Stimulated activated effector memory CD8-positive, alpha-beta T cell treated with anti-CD3 and anti-CD28 coated beads, Interleukin-12 subunit alpha, Interleukin-12 subunit beta, amount 100 ng/mL, for 72 hours (primary cell): ENCODE results near the gene ARMC6.
"Not testable (repeated sequence)": the region's sequence is repeated elsewhere in the genome, so short reads cannot be mapped to it uniquely, and the experiment has no call there.

Experiments used
- ATAC-seq: fragments of 150-1000 bp; cut with Tn5 transposase; 2 replicates; pipeline ENCODE4 v1.10.0; 2021
- DNase-seq, 2 donors: peaks; one replicate each; pipeline ENCODE4 v3.0.0; 2021 to 2022; ENCODE audit warnings: low spot score in 2 of 2
- H3K27ac Mint-ChIP-seq: one replicate; pipeline ENCODE4 v1.8.0; 2022; ENCODE audit warnings: mild to moderate bottlenecking, mixed read lengths
- H3K36me3 Mint-ChIP-seq: one replicate; pipeline ENCODE4 v1.8.0; 2022; ENCODE audit warnings: mild to moderate bottlenecking, mixed read lengths
- H3K4me1 Mint-ChIP-seq: one replicate; pipeline ENCODE4 v1.8.0; 2022; ENCODE audit warnings: mixed read lengths
- H3K4me3 Mint-ChIP-seq: one replicate; pipeline ENCODE4 v1.8.0; 2022; ENCODE audit warnings: mild to moderate bottlenecking, mixed read lengths
- H3K9me3 Mint-ChIP-seq: one replicate; pipeline ENCODE4 v1.8.0; 2022; ENCODE audit warnings: mixed read lengths

The ARMC6 gene

DNA sequence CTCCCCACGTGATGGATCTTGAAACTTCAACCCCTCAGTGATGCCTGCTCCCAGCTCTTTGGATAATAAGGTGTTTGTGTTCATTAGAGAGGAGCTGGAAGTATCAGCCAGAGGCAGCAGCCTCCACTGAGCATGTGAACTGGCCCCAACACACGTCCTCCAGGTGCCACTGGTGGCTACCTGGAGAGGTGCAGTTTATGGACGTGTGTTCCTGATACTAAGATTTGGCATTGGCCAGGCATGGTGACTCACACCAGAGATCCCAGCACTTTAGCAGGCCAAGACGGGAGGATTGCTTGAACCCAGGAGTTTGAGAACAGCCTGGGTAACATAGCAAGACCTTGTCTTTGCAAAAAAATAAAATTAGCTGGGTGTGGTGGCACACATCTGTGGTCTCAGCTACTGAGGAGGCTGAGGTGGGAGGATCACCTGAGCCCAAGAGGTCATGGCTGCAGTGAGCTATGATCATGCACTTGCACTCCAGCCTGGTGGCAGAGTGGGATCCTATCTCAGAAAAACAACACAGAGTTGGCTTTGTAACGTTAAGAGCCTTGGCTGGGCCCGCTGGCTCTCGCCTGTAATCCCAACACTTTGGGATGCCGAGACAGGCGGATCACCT, 64.8 kb downstream of the ARMC6 start:
- DNase-seq (no peak), ATAC-seq (no peak)
- no peaks in the 10 kb centered on the region for H3K9me3 Mint-ChIP-seq
- H3K4me1 Mint-ChIP-seq: peaks cover 12% of the 10 kb centered on the region
- H3K36me3 Mint-ChIP-seq: peaks cover 23% of the 10 kb centered on the region
- H3K27ac Mint-ChIP-seq: no peak overlapping the region
- no peak overlapping the region for H3K4me3 Mint-ChIP-seq

DNA sequence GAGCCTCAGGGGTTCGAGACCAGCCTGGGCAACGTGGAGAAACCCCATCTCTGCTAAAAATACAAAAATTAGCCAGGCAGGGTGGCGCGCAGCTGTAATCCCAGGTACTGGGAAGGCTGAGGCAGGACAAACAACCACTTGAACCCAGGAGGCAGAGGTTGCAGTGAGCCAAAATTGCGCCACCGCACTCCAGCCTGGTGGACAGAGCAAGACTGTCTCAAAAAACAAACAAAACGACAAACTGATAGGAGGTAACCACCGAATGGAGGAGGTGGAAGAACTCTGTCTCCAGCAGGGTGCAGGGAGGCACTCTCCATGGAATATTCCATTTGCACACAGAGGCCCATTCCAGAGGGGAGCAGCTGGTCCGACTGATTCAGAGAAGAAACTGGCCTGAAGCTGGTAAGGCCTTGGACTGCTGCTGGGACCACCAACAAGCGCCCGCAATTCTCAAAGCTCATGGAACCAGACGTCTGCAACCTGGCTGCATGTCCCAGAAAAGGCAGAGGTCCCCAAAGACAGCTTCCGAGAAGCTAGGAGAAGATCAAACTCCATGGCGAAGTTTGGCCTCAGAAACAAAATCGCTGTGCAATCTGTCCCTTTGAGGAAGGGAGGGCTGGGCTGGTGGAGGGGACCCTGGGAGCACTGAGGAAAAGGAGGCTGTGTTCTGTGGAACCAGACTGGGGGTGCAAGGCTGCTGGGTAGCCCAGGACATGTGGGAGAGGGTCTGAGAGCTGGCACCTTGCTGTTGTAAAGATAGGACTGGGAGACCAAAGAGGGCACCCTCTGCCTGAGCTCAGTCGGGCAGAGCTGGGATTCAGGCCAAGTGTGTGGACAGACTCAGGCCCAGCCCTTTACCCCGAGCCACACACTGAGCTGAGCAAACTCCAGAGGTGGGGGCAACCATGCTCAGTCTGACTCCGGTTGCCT, 65.6 kb downstream of the ARMC6 start:
- ATAC-seq (no peak), DNase-seq (no peak)
- Mint-ChIP-seq H3K27ac (no peak overlapping the region), H3K36me3 (peaks cover 23% of the 10 kb centered on the region), H3K9me3 (no peaks in the 10 kb centered on the region), H3K4me3 (no peak overlapping the region), H3K4me1 (peaks cover 12% of the 10 kb centered on the region)

DNA sequence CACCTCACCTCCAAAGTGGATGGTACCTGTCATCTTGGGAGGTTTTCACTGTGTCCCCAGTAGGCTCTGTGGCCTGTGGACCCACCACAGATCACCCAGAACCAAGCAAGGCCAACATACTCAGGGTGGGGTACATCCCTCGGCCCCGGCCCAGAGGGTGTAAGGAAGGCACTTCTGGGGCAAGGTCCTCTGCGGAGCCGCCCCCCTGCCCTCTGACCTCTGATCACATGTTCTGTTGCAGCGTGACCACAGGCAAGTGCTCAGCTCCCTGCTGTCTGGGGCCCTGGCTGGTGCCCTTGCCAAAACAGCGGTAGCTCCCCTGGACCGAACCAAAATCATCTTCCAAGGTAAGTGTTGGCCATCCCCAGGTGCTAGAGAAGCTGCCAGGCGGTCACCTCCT, 68.1 kb downstream of the ARMC6 start:
- H3K36me3 Mint-ChIP-seq: peaks cover 25% of the 10 kb centered on the region
- H3K4me3 Mint-ChIP-seq: no peak overlapping the region
- no peak for DNase-seq
- H3K4me1 Mint-ChIP-seq: peaks cover 6% of the 10 kb centered on the region
- no peak for ATAC-seq
- no peak overlapping the region for H3K27ac Mint-ChIP-seq
- H3K9me3 Mint-ChIP-seq: no peaks in the 10 kb centered on the region

DNA sequence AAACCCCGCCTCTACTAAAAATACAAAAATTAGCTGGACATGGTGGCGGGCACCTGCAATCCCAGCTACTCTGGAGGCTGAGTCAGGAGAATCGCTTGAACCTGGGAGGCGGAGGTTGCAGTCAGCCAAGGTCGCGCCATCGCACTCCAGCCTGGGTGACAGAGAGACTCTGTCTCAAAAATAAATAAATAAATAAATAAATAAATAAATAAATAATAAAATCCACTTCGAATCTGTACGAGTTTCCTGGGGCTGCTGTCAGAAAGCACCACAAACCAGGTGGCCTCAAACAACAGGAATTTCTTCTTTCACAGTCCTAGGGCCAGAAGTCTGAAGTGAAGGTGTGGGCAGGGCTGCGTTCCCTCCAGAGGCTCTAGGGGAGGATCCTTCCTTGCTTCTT, 69.2 kb downstream of the ARMC6 start:
- H3K4me3 Mint-ChIP-seq, DNase-seq, H3K27ac Mint-ChIP-seq, H3K4me1 Mint-ChIP-seq, ATAC-seq, H3K9me3 Mint-ChIP-seq: not testable (repeated sequence)
- peaks cover 35% of the 10 kb centered on the region for H3K36me3 Mint-ChIP-seq

DNA sequence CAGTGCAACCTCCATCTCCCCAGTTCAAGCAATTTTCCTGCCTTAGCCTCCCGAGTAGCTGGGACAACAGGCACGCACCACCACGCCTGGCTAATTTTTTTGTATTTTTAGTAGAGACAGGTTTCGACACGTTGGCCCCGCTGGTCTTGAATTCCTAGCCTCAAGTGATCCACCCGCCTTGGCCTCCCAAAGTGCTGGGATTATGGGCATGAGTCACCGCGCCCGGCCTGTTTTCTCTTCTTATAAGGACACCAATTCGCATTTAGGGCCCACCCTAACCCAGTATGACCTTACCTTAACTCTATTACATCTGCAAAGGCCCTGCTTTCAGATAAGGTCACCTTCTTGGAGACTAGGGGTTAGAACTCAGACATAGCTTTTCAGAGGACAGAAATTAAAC, 69.8 kb downstream of the ARMC6 start:
- peaks cover 39% of the 10 kb centered on the region for H3K36me3 Mint-ChIP-seq
- ATAC-seq (no peak), DNase-seq (no peak)
- peaks cover 6% of the 10 kb centered on the region for H3K4me1 Mint-ChIP-seq
- no peaks in the 10 kb centered on the region for H3K9me3 Mint-ChIP-seq
- H3K27ac Mint-ChIP-seq: no peak overlapping the region
- H3K4me3 Mint-ChIP-seq: no peak overlapping the region

DNA sequence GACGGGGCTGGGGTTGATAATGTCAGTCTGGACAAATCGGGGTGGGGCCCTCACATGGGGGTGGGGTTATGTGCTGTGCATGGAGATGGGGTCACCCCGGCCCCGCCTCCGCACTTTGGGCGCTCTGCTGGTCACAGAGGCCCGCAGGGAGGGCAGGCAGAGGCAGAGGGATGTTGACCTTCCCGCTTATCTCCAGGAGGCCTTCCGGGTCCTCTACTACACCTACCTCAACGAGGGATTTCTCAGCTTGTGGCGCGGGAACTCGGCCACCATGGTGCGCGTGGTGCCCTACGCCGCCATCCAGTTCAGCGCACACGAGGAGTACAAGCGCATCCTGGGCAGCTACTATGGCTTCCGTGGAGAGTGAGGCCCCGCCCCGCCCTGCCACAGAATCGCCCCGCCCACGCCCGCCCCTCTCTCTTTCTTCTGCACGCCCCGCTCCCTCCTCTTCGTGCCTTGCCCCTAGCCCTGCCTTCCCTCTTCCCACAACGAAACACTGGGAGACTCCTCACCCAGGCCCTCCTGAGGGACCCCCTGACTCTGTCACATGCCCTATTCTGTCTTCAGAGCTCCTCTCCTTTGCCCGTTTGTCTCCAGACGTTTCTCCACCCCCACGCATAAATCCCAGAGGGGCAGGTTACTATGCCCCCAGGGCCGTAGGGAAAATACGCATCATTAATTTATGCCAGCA, 72.1 kb downstream of the ARMC6 start:
- H3K27ac Mint-ChIP-seq: no peak overlapping the region
- DNase-seq (no peak), ATAC-seq (no peak)
- H3K4me1 Mint-ChIP-seq: peaks cover 2% of the 10 kb centered on the region
- no peak overlapping the region for H3K4me3 Mint-ChIP-seq
- H3K9me3 Mint-ChIP-seq: no peaks in the 10 kb centered on the region
- H3K36me3 Mint-ChIP-seq: peaks cover 18% of the 10 kb centered on the region

DNA sequence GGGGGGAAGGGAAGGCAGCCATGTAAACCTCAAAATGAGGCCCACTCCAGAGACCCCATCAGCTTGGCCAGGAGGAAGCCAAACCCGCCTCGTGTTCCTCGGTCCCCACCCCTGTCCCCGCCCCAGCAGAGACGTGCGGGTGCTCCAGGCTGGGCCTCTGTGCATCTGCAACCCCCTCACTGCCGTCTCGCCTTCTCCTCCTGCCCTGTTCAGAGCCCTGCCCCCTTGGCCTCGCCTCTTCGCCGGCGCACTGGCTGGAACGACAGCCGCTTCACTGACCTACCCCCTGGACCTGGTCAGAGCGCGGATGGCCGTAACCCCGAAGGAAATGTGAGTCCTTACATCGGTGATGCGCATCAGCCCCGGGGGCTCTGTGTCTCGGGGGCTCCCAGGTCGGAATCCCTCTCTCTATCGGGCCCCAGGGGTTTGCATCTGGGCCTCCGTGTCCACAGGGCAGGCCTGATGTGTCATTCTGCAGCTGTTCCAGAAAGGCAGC, 72.7 kb downstream of the ARMC6 start:
- Mint-ChIP-seq H3K9me3 (no peaks in the 10 kb centered on the region), H3K27ac (no peak overlapping the region), H3K36me3 (peaks cover 16% of the 10 kb centered on the region), H3K4me3 (no peak overlapping the region), H3K4me1 (no peaks in the 10 kb centered on the region)
- ATAC-seq (no peak), DNase-seq (no peak)

DNA sequence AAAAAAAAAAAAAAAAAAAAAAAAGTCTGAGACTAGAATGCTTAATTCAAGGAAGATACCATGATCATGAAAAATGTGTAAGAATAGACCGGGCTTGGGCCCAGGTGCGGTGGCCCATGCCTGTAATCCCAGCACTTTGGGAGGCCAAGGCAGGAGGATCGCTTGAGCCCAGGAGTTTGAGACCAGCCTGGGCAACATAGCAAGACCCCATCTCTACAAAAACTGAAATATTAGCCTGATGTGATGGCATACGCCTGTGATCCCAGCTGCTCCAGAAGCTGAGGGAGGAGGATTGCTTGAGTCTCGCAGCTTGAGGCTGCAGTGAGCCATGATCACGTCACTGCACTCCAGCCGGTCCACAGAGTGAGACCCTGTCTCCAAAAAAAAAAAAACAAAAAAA, 73.5 kb downstream of the ARMC6 start:
- H3K4me1 Mint-ChIP-seq, H3K27ac Mint-ChIP-seq, DNase-seq, ATAC-seq, H3K4me3 Mint-ChIP-seq, H3K9me3 Mint-ChIP-seq: not testable (repeated sequence)
- peaks cover 17% of the 10 kb centered on the region for H3K36me3 Mint-ChIP-seq

DNA sequence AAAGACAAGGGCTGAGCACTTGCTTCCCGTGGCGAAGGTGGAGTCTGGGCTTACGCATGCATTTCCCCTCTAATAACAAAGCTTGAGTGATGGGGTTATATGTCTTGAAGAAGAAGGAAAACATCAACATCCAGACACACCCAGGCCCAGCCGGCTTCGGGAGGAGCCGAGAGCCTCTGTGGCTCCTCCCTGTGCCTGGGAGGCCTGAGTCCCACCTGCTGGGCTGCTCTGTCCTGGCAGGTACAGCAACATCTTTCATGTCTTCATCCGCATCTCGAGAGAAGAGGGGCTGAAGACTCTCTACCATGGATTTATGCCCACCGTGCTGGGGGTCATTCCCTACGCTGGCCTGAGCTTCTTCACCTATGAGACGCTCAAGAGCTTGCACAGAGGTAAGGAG, 74.3 kb downstream of the ARMC6 start:
- DNase-seq (no peak), ATAC-seq (no peak)
- no peaks in the 10 kb centered on the region for H3K9me3 Mint-ChIP-seq
- no peak overlapping the region for H3K4me3 Mint-ChIP-seq
- no peaks in the 10 kb centered on the region for H3K4me1 Mint-ChIP-seq
- peaks cover 22% of the 10 kb centered on the region for H3K36me3 Mint-ChIP-seq
- H3K27ac Mint-ChIP-seq: peak overlapping the region; percentile 52
